IMR-90 (cell line): ENCODE measurements around the gene ANKLE1. TPM values are rescaled to one million over a fixed set of nuclear protein-coding genes. Genes with fewer than 3 reads are reported as not detected.
"Not testable (repeated sequence)": the region's sequence is repeated elsewhere in the genome, so short reads cannot be mapped to it uniquely, and the experiment has no call there.

Source experiments
- ATAC-seq: fragments of 200-7000 bp; cut with Tn5 transposase; 2 replicates; pipeline ENCODE4 v1.9.1; 2020; ENCODE audit warnings: low read depth, mild to moderate bottlenecking, moderate library complexity
- BruUV-seq: library from RNA; stranded (reverse); fragments of 400-500 nt; replicated peaks from 2 replicates; lab custom pipeline; 2021; lab: Mats Ljungman, UMichigan
- CTCF ChIA-PET: fragments of 300-600 bp; formaldehyde crosslinking; extraction: SDS; loops from one replicate; lab custom pipeline; 2021; ENCODE audit warnings: antibody characterized with exemption; lab: Yijun Ruan, JAX
- POLR2A ChIA-PET: fragments of 300-600 bp; sonication (Branson Sonifier 250); formaldehyde crosslinking; loops from one replicate; lab custom pipeline; 2022; ENCODE audit warnings: antibody characterized with exemption; ENCODE audit not compliant: unreplicated experiment; lab: Charles Lee
- DNase-seq: peaks from one replicate; pipeline ENCODE4 v3.0.0; 2013
- H2AFZ ChIP-seq: replicated peaks from 2 replicates; pipeline ENCODE3; 2013; ENCODE audit warnings: low read length, mild to moderate bottlenecking; ENCODE audit not compliant: poor library complexity
- H2AK5ac ChIP-seq: 2 replicates; pipeline ENCODE4 v1.6.1; 2013; ENCODE audit warnings: low read depth, low read length, inconsistent platforms
- H2AK9ac ChIP-seq: replicated peaks from 2 replicates; pipeline ENCODE3; 2013; ENCODE audit warnings: mild to moderate bottlenecking, low read depth, low read length, moderate library complexity; ENCODE audit not compliant: poor library complexity
- H2BK120ac ChIP-seq: 2 replicates; pipeline ENCODE4 v1.6.1; 2013; ENCODE audit warnings: low read depth, low read length, inconsistent platforms
- H2BK15ac ChIP-seq: 3 replicates; pipeline ENCODE4 v1.6.1; 2013; ENCODE audit warnings: low read depth, low read length, inconsistent platforms
- H2BK20ac ChIP-seq: 2 replicates; pipeline ENCODE4 v1.6.1; 2013; ENCODE audit warnings: low read depth, mild to moderate bottlenecking, inconsistent platforms, low read length, moderate library complexity
- H2BK5ac ChIP-seq: 2 replicates; pipeline ENCODE4 v1.6.1; 2013; ENCODE audit warnings: mild to moderate bottlenecking, low read depth, low read length, inconsistent platforms; ENCODE audit not compliant: poor library complexity, severe bottlenecking
- H3K14ac ChIP-seq: replicated peaks from 2 replicates; pipeline ENCODE4 v1.6.1; 2013; ENCODE audit warnings: low read depth, low read length, inconsistent platforms
- H3K18ac ChIP-seq: 2 replicates; pipeline ENCODE4 v1.6.1; 2013; ENCODE audit warnings: low read depth, low read length, control low read depth
- H3K23ac ChIP-seq: 2 replicates; pipeline ENCODE4 v1.6.1; 2013; ENCODE audit warnings: low read depth, low read length, inconsistent platforms
- H3K27ac ChIP-seq: 2 replicates; pipeline ENCODE4 v1.5.1; 2013; ENCODE audit warnings: mild to moderate bottlenecking, control low read depth, low read length; ENCODE audit not compliant: insufficient read depth
- H3K27me3 ChIP-seq: 2 replicates; pipeline ENCODE4 v1.6.1; 2013; ENCODE audit warnings: low read length; ENCODE audit not compliant: control insufficient read depth, insufficient read depth
- H3K36me3 ChIP-seq: 2 replicates; pipeline ENCODE4 v1.6.1; 2013; ENCODE audit warnings: low read length, mixed read lengths; ENCODE audit not compliant: control insufficient read depth, insufficient read depth
- H3K4ac ChIP-seq: 2 replicates; pipeline ENCODE4 v1.6.1; 2013; ENCODE audit warnings: low read depth, low read length, inconsistent platforms
- H3K4me1 ChIP-seq: 2 replicates; pipeline ENCODE4 v1.6.1; 2013; ENCODE audit warnings: low read length, mixed read lengths; ENCODE audit not compliant: control insufficient read depth, insufficient read depth
- H3K4me2 ChIP-seq: 2 replicates; pipeline ENCODE4 v1.6.1; 2013; ENCODE audit warnings: low read depth, mild to moderate bottlenecking, control low read depth, low read length, moderate library complexity
- H3K4me3 ChIP-seq: 2 replicates; pipeline ENCODE4 v1.5.1; 2013; ENCODE audit warnings: low read depth, mild to moderate bottlenecking, control low read depth, low read length, moderate library complexity; ENCODE audit not compliant: insufficient read depth
- H3K56ac ChIP-seq: 2 replicates; pipeline ENCODE4 v1.6.1; 2013; ENCODE audit warnings: low read length, inconsistent platforms; ENCODE audit not compliant: insufficient read depth; ENCODE audit errors: extremely low read depth
- H3K79me1 ChIP-seq, 2 experiments: 2 replicates each; pipeline ENCODE4 v1.6.1; 2013; ENCODE audit warnings: low read length in 2 of 2, inconsistent platforms in 1 of 2, low read depth in 1 of 2
- H3K9ac ChIP-seq: 2 replicates; pipeline ENCODE4 v1.6.1; 2013; ENCODE audit warnings: low read depth, low read length, control low read depth
- H3K9me1 ChIP-seq: 2 replicates; pipeline ENCODE4 v1.6.1; 2013; ENCODE audit warnings: low read length, inconsistent platforms; ENCODE audit not compliant: insufficient read depth
- H3K9me3 ChIP-seq: 2 replicates; pipeline ENCODE4 v1.6.1; 2013; ENCODE audit warnings: low read length; ENCODE audit not compliant: control insufficient read depth, insufficient read depth
- H4K20me1 ChIP-seq: 2 replicates; pipeline ENCODE4 v1.6.1; 2013; ENCODE audit warnings: low read length, inconsistent platforms; ENCODE audit not compliant: insufficient read depth
- H4K5ac ChIP-seq: 2 replicates; pipeline ENCODE4 v1.6.1; 2013; ENCODE audit warnings: mild to moderate bottlenecking, low read depth, low read length, control low read depth
- H4K8ac ChIP-seq, 2 experiments: 2 replicates each; pipeline ENCODE4 v1.6.1; 2013; ENCODE audit warnings: low read depth in 2 of 2, low read length in 2 of 2, control low read depth in 1 of 2, inconsistent platforms in 1 of 2
- H4K91ac ChIP-seq: 2 replicates; pipeline ENCODE4 v1.6.1; 2013; ENCODE audit warnings: low read depth, low read length, inconsistent platforms; ENCODE audit not compliant: insufficient read depth
- CHD1 ChIP-seq: IDR thresholded peaks from 2 replicates; pipeline ENCODE4 v1.6.1; 2012; ENCODE audit warnings: low read depth, low read length, improper control_type of control experiment
- whole genome bisulfite sequencing, 2 experiments: methylation state at CpG; one replicate each; pipeline versions ENCODE4 v1.1.5 to v1.1.7; 2013; ENCODE audit warnings: missing lambda C conversion rate in 2 of 2; ENCODE audit not compliant: insufficient read length in 1 of 2; ENCODE audit errors: extremely low coverage in 2 of 2; 5-methylcytosine and 5-hydroxymethylcytosine counted together
- dilution Hi-C: fragments of 300-500 bp; cut with HindIII; formaldehyde crosslinking; loops from one replicate; pipeline ENCODE4 v1.14.3; 2018; ENCODE audit warnings: low sequenced_read_pairs; ENCODE audit not compliant: unreplicated experiment
- in situ Hi-C: fragments of 300-500 bp; cut with MboI; formaldehyde crosslinking; loops from 3 replicates; pipeline ENCODE4 v1.14.3; 2019; ENCODE audit warnings: low sequenced_read_pairs, inconsistent platforms, mixed read lengths
- intact Hi-C: fragments of 100-400 bp; cut with micrococcal nuclease; formaldehyde crosslinking; loops from 2 replicates; pipeline ENCODE4 v1.10.0; 2022
- polyA plus RNA-seq, 3 experiments: library from polyadenylated mRNA; depleted of rRNA; stranded (reverse); fragments of >200 nt; gene quantifications; 2 replicates each; pipeline ENCODE4 v1.2.3, GENCODE V29; 2012; ENCODE audit warnings: low replicate concordance in 1 of 3
- total RNA-seq: library from RNA; depleted of rRNA; stranded (reverse); fragments of >200 nt; gene quantifications from 2 replicates; pipeline ENCODE4 v1.2.3, GENCODE V29; 2012

The ANKLE1 gene
- total and polyA plus RNA-seq, 2 of the 4 experiments (the other 2 are of a cell fraction): under 0.01 to 0.87 TPM

DNA sequence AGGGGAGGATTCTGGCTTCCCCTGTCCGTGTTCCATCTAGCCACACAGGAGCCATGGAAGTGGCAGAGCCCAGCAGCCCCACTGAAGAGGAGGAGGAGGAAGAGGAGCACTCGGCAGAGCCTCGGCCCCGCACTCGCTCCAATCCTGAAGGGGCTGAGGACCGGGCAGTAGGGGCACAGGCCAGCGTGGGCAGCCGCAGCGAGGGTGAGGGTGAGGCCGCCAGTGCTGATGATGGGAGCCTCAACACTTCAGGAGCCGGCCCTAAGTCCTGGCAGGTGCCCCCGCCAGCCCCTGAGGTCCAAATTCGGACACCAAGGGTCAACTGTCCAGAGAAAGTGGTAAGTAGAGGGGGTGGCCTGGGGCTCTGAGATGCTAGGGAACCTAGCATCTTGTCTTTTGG lies 12.9 kb upstream of the ANKLE1 start:
- WGBS, 2 experiments: 97% methylated on average over 6 of the region's 13 CpGs; no CpG with 5 or more reads in 1 of the 2 experiments

DNA sequence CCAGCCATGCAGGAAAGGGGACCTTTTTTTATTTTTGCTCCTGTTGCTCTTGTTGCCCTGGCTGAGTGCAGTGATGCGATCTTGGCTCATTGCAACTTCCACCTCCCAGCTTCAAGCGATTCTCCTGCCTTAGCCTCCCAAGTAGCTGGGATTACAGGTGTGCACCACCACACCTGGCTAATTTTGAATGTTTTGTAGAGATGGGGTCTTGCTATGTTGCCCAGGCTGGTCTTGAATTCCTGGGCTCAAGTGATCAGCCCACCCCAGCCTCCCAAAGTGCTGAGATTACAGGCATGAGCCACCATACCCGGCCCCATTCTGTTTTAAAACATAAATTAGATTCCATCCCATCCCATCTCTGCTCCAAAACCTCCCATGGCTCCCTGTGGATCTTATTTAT lies 6.8 kb upstream of the ANKLE1 start:
- H4K20me1 ChIP-seq, H2BK15ac ChIP-seq, intact Hi-C loops, DNase-seq, H3K56ac ChIP-seq, in situ Hi-C loops, H3K18ac ChIP-seq, H3K27ac ChIP-seq, H2BK120ac ChIP-seq, H3K23ac ChIP-seq, BruUV-seq, H3K4me3 ChIP-seq, H2AK5ac ChIP-seq, H2BK20ac ChIP-seq, H4K91ac ChIP-seq, CTCF ChIA-PET, H2AK9ac ChIP-seq, H3K27me3 ChIP-seq, H3K9ac ChIP-seq, H3K14ac ChIP-seq, ATAC-seq, dilution Hi-C loops, H3K4me2 ChIP-seq, H3K79me1 ChIP-seq, H4K5ac ChIP-seq, H4K8ac ChIP-seq, H3K4ac ChIP-seq, H3K9me1 ChIP-seq, H2BK5ac ChIP-seq, H3K4me1 ChIP-seq, H2AFZ ChIP-seq, POLR2A ChIA-PET, H3K9me3 ChIP-seq: not testable (repeated sequence)
- peaks cover 44% of the 10 kb centered on the region for H3K36me3 ChIP-seq
- no CpG with 5 or more reads among the region's 3 CpGs for WGBS, 2 experiments

More for the DNA sequence above, 12.9 kb upstream of the ANKLE1 start:
- Histone ChIP-seq H2AFZ (no peak overlapping the region), H3K36me3 (peaks cover 17% of the 10 kb centered on the region; the same call in 1 of the 2 replicates), H3K14ac (no peak overlapping the region), H3K23ac (no peak overlapping the region), H2BK15ac (no peak overlapping the region), H3K4ac (no peak overlapping the region), H2BK120ac (no peak overlapping the region), H4K20me1 (no peaks in the 10 kb centered on the region), H3K27ac (no peak overlapping the region), H3K4me3 (no peak overlapping the region), H2BK20ac (no peak overlapping the region), H4K5ac (no peak overlapping the region), H3K9ac (no peak overlapping the region), H4K91ac (no peak overlapping the region), H4K8ac (no peak overlapping the region), H3K4me2 (no peak overlapping the region), H3K79me1 (peaks cover 0 to 23% of the 10 kb centered on the region in 2 experiments; a peak in 2 of 4 replicates), H3K4me1 (no peaks in the 10 kb centered on the region; the same call in 1 of the 2 replicates), H3K56ac (no peak overlapping the region), H2BK5ac (no peak overlapping the region), H3K27me3 (no peaks in the 10 kb centered on the region), H3K9me1 (no peaks in the 10 kb centered on the region), H3K18ac (no peak overlapping the region), H3K9me3 (no peaks in the 10 kb centered on the region), H2AK9ac (peak overlapping the region; percentile 55), H2AK5ac (no peak overlapping the region)
- in situ Hi-C loops: no loop called here
- no peak for ATAC-seq
- dilution Hi-C loops: no loop called here
- intact Hi-C loops: no loop called here
- BruUV-seq: no TSS peak
- ChIA-PET CTCF (no interaction called here), POLR2A (no interaction called here)
- TF ChIP-seq CHD1: no peak
- no peak for DNase-seq
